GM23338 (cell line): ENCODE results near the gene TMEM217. TPM values are rescaled to one million over a fixed set of nuclear protein-coding genes. Genes with fewer than 3 reads are reported as not detected.

Experiments
- ATAC-seq: fragments of 200-7000 bp; cut with Tn5 transposase; 3 replicates; pipeline ENCODE4 v1.9.1; 2020
- DNase-seq: peaks from one replicate; pipeline ENCODE4 v3.0.0-alpha.2; 2015; ENCODE audit warnings: low spot score
- H2AFZ ChIP-seq: fragments of 200-600 bp; sonication (generic); 2 replicates; pipeline ENCODE4 v1.8.0; 2016; ENCODE audit warnings: antibody characterized with exemption, mild to moderate bottlenecking, moderate library complexity
- H3F3A ChIP-seq: fragments of 200-600 bp; sonication (generic); replicated peaks from 2 replicates; pipeline ENCODE4 v1.8.0; 2017; ENCODE audit warnings: antibody characterized with exemption, mixed run types, low read depth
- H3K27ac ChIP-seq: fragments of 200-600 bp; sonication (generic); 2 replicates; pipeline ENCODE4 v1.6.1; 2016; ENCODE audit warnings: low read depth
- H3K27me3 ChIP-seq: fragments of 200-600 bp; sonication (generic); 2 replicates; pipeline ENCODE4 v1.8.0; 2016; ENCODE audit warnings: mild to moderate bottlenecking, mixed run types, moderate library complexity; ENCODE audit not compliant: insufficient read depth
- H3K36me3 ChIP-seq: fragments of 200-600 bp; sonication (generic); 2 replicates; pipeline ENCODE4 v1.8.0; 2016; ENCODE audit warnings: mild to moderate bottlenecking; ENCODE audit not compliant: insufficient read depth
- H3K4me1 ChIP-seq: fragments of 200-600 bp; sonication (generic); 2 replicates; pipeline ENCODE4 v1.8.0; 2016; ENCODE audit warnings: mild to moderate bottlenecking, moderate library complexity; ENCODE audit not compliant: insufficient read depth
- H3K4me2 ChIP-seq: fragments of 200-600 bp; sonication (generic); 2 replicates; pipeline ENCODE4 v1.7.1; 2017; ENCODE audit warnings: mixed run types
- H3K4me3 ChIP-seq: fragments of 200-600 bp; sonication (generic); 2 replicates; pipeline ENCODE4 v1.6.1; 2016; ENCODE audit warnings: mixed run types
- H3K79me2 ChIP-seq: fragments of 200-600 bp; sonication (generic); replicated peaks from 2 replicates; pipeline ENCODE4 v1.8.0; 2017; ENCODE audit warnings: mild to moderate bottlenecking; ENCODE audit not compliant: insufficient read depth
- H3K9me2 ChIP-seq: fragments of 200-600 bp; sonication (generic); 2 replicates; pipeline ENCODE4 v1.8.0; 2017; ENCODE audit not compliant: insufficient read depth
- H4K20me1 ChIP-seq: fragments of 200-600 bp; sonication (generic); replicated peaks from 2 replicates; pipeline ENCODE4 v1.8.0; 2017; ENCODE audit warnings: mild to moderate bottlenecking; ENCODE audit not compliant: insufficient read depth
- H3K27ac Mint-ChIP-seq: 2 replicates; pipeline ENCODE4 v1.8.0; 2020; ENCODE audit warnings: inconsistent platforms, mild to moderate bottlenecking, moderate library complexity, mixed read lengths
- H3K27me3 Mint-ChIP-seq: 3 replicates; pipeline ENCODE4 v1.8.0; 2022; ENCODE audit warnings: low read depth, mild to moderate bottlenecking, moderate library complexity, mixed read lengths, inconsistent platforms; ENCODE audit not compliant: insufficient read depth, poor library complexity
- H3K36me3 Mint-ChIP-seq: 3 replicates; pipeline ENCODE4 v1.8.0; 2021; ENCODE audit warnings: low read depth, mild to moderate bottlenecking, inconsistent platforms, moderate library complexity, mixed read lengths
- H3K4me1 Mint-ChIP-seq: 3 replicates; pipeline ENCODE4 v1.8.0; 2020; ENCODE audit warnings: mild to moderate bottlenecking, inconsistent platforms, mixed read lengths
- H3K4me3 Mint-ChIP-seq: 3 replicates; pipeline ENCODE4 v1.8.0; 2021; ENCODE audit warnings: moderate library complexity, mild to moderate bottlenecking, inconsistent platforms, mixed read lengths
- H3K9me3 Mint-ChIP-seq: 3 replicates; pipeline ENCODE4 v1.8.0; 2020; ENCODE audit warnings: moderate library complexity, mild to moderate bottlenecking, inconsistent platforms, mixed read lengths
- CREB1 ChIP-seq: fragments of 250-450 bp; sonication (Bioruptor Pico); IDR thresholded peaks from 2 replicates; pipeline ENCODE4 v1.5.0; 2020; ENCODE audit warnings: low read depth, mild to moderate bottlenecking, moderate library complexity
- EZH2 ChIP-seq: fragments of 200-600 bp; sonication (generic); IDR thresholded peaks from one replicate; pipeline ENCODE4 v1.8.0; 2017; ENCODE audit warnings: antibody characterized with exemption, mild to moderate bottlenecking, low read depth; ENCODE audit not compliant: unreplicated experiment
- JUNB ChIP-seq: IDR thresholded peaks from one replicate; pipeline ENCODE4 v1.6.1; 2016; ENCODE audit warnings: antibody characterized with exemption; ENCODE audit not compliant: unreplicated experiment
- NANOG ChIP-seq: IDR thresholded peaks from 2 replicates; pipeline ENCODE4 v1.6.1; 2016; ENCODE audit warnings: antibody characterized with exemption, borderline replicate concordance
- POLR2AphosphoS5 ChIP-seq: IDR thresholded peaks from 2 replicates; pipeline ENCODE4 v1.6.1; 2016; ENCODE audit warnings: antibody characterized with exemption, low read depth
- REST ChIP-seq: IDR thresholded peaks from one replicate; pipeline ENCODE4 v1.6.1; 2018; ENCODE audit warnings: antibody characterized with exemption; ENCODE audit not compliant: unreplicated experiment
- STAT1 ChIP-seq: IDR thresholded peaks from one replicate; pipeline ENCODE4 v1.6.1; 2016; ENCODE audit warnings: antibody characterized with exemption; ENCODE audit not compliant: unreplicated experiment
- ZNF114 ChIP-seq: fragments of 250-450 bp; sonication (Bioruptor Pico); IDR thresholded peaks from 2 replicates; pipeline ENCODE4 v1.5.0; 2020; ENCODE audit warnings: mild to moderate bottlenecking, moderate library complexity
- ZNF331 ChIP-seq: fragments of 250-450 bp; sonication (Bioruptor Pico); IDR thresholded peaks from 2 replicates; pipeline ENCODE4 v1.5.0; 2020; ENCODE audit warnings: low read depth, mild to moderate bottlenecking, moderate library complexity
- polyA plus RNA-seq: library from polyadenylated mRNA; unstranded; fragments of >200 nt; fragmentation: Nextera tagmentation; extraction: Ambion mirVana; gene quantifications from 2 replicates; pipeline ENCODE4 v1.2.1, GENCODE V29; 2016
- small RNA-seq: library from RNA; depleted of rRNA; stranded (forward); fragments of <200 nt; gene quantifications from one replicate; pipeline ENCODE3, GENCODE V24; 2014; ENCODE audit warnings: low replicate concordance
- total RNA-seq: library from RNA; depleted of rRNA; stranded (reverse); fragments of >200 nt; shearing (Covaris generic); gene quantifications from 2 replicates; pipeline ENCODE4 v1.2.3, GENCODE V29; 2014; rRNA removed

Gene TMEM217
- total and polyA plus RNA-seq, 2 experiments from 2014 or later: 1.3 TPM; not detected in 1

DNA sequence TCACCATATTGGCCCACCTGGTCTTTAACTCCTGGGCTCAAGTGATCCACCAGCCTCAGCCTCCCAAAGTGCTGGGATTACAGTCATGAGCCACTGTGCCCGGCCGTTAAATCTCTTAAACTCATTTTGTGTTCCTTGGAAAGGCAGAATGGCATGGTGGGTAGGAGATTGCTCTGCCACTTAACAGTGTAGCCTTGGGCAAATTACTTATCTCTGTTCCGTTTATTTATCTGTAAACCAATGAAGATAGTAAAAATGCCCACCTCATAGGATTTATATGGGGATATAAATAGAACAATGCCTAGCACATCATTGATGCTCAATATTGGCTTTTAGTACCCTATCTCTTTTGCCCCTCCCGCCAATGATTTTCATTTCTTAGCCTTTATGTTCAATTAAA is 95.2 kb downstream of the TMEM217 start:
- Mint-ChIP-seq H3K27ac (no peak overlapping the region), H3K9me3 (peaks cover 3% of the 10 kb centered on the region; the same call in 1 of the 3 replicates), H3K36me3 (no peaks in the 10 kb centered on the region), H3K4me3 (no peak overlapping the region), H3K27me3 (no peaks in the 10 kb centered on the region), H3K4me1 (peaks cover 6% of the 10 kb centered on the region; the same call in 2 of the 3 replicates)
- H3F3A ChIP-seq: no peaks in the 10 kb centered on the region
- TF ChIP-seq CREB1 (no peak), EZH2 (no peak), STAT1 (no peak), ZNF114 (CRISPR knock-in tag) (no peak), REST (no peak), POLR2AphosphoS5 (no peak), JUNB (no peak), NANOG (no peak), ZNF331 (no peak)
- H4K20me1 ChIP-seq: no peaks in the 10 kb centered on the region
- no peaks in the 10 kb centered on the region for H3K4me1 ChIP-seq
- no peak overlapping the region for H3K27ac ChIP-seq
- no peak overlapping the region for H2AFZ ChIP-seq
- no peak overlapping the region for H3K4me2 ChIP-seq
- H3K27me3 ChIP-seq: no peaks in the 10 kb centered on the region
- H3K36me3 ChIP-seq: no peaks in the 10 kb centered on the region
- ATAC-seq (no peak), DNase-seq (no peak)
- no peak overlapping the region for H3K4me3 ChIP-seq
- no peaks in the 10 kb centered on the region for H3K79me2 ChIP-seq
- no peaks in the 10 kb centered on the region for H3K9me2 ChIP-seq

Small RNA genes lying within 50 kb of the gene (small RNA-seq; reads per million reads assigned to genes)
- not detected for gene AL096712.1

Other genes starting within 250 kb of the TMEM217 start
- 64.0 and 74.2 TPM in 2 replicates for gene PIM1, start 88.0 kb downstream of the TMEM217 start, total RNA-seq
- gene PIM1, start 88.0 kb downstream of the TMEM217 start, polyA plus RNA-seq: 43.7 and 46.0 TPM in 2 replicates
- gene TBC1D22B, start 372 bp downstream of the TMEM217 start, total RNA-seq: 15.7 and 19.9 TPM in 2 replicates
- 6.6 and 9.1 TPM in 2 replicates for gene TBC1D22B, start 372 bp downstream of the TMEM217 start, polyA plus RNA-seq
- gene RNF8, start 95.8 kb upstream of the TMEM217 start, total RNA-seq: 35.1 and 41.6 TPM in 2 replicates
- gene RNF8, start 95.8 kb upstream of the TMEM217 start, polyA plus RNA-seq: 48.9 and 55.2 TPM in 2 replicates
- 36.4 and 38.0 TPM in 2 replicates for gene CMTR1, start 175.1 kb upstream of the TMEM217 start, total RNA-seq
- gene CMTR1, start 175.1 kb upstream of the TMEM217 start, polyA plus RNA-seq: 7.3 and 9.9 TPM in 2 replicates
- 17.6 and 18.0 TPM in 2 replicates for gene CCDC167, start 241.7 kb upstream of the TMEM217 start, total RNA-seq
- 21.1 and 21.4 TPM in 2 replicates for gene CCDC167, start 241.7 kb upstream of the TMEM217 start, polyA plus RNA-seq